Activated naive CD8-positive, alpha-beta T cell treated with anti-CD3 and anti-CD28 coated beads for 36 hours (primary cell): ENCODE measurements around the gene DHRSX. TPM values are rescaled to one million over a fixed set of nuclear protein-coding genes. Genes with fewer than 3 reads are reported as not detected.
"Not testable (repeated sequence)": the region's sequence is repeated elsewhere in the genome, so short reads cannot be mapped to it uniquely, and the experiment has no call there.

Experiments used
- DNase-seq: peaks from one replicate; pipeline ENCODE4 v3.0.0; 2021
- H3K27ac Mint-ChIP-seq: one replicate; pipeline ENCODE4 v1.8.0; 2022; ENCODE audit warnings: mild to moderate bottlenecking, moderate library complexity, mixed read lengths
- H3K27me3 Mint-ChIP-seq: one replicate; pipeline ENCODE4 v1.8.0; 2022; ENCODE audit warnings: mild to moderate bottlenecking, mixed read lengths
- H3K36me3 Mint-ChIP-seq: one replicate; pipeline ENCODE4 v1.8.0; 2021; ENCODE audit warnings: mild to moderate bottlenecking, mixed read lengths
- H3K4me1 Mint-ChIP-seq: one replicate; pipeline ENCODE4 v1.8.0; 2021; ENCODE audit warnings: mixed read lengths
- H3K4me3 Mint-ChIP-seq: one replicate; pipeline ENCODE4 v1.8.0; 2022; ENCODE audit warnings: mild to moderate bottlenecking, moderate library complexity, mixed read lengths
- H3K9me3 Mint-ChIP-seq: one replicate; pipeline ENCODE4 v1.8.0; 2022; ENCODE audit warnings: mixed read lengths
- total RNA-seq, 2 experiments: library from RNA; stranded (reverse); gene quantifications; one replicate each; pipeline ENCODE4 v1.2.3, GENCODE V29; 2021

Gene DHRSX
- total RNA-seq, 2 experiments from 2014 or later = 18.2 to 19.7 TPM

- Mint-ChIP-seq H3K9me3 (peaks cover 6% of the 10 kb centered on the region), H3K27ac (no peak overlapping the region), H3K4me1 (no peaks in the 10 kb centered on the region), H3K36me3 (peaks cover 18% of the 10 kb centered on the region), H3K4me3 (no peak overlapping the region), H3K27me3 (no peaks in the 10 kb centered on the region)
- DNase-seq = no peak
These were observed 22.0 kb downstream of the DHRSX start for GRCh38 chrX:2478546-2479419.

DNA sequence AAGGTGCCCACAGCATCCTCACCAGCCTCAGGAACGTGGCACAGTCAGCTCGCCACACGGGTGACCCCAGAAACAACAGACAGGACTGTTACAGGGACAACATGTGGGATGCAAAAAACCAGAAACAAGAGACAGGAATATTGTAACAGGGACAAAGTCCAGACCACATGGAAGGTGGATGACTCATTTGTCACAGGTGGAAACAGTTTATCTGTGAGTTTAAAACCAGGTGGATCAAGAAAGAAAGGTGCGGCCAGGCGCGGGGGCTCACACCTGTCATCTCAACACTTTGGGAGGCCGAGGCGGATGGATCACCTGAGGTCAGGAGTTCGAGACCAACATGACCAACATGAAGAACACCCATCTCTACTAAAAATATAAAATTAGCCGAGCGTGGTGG is 23.5 kb downstream of the DHRSX start:
- not testable (repeated sequence) for H3K27me3 Mint-ChIP-seq, H3K4me1 Mint-ChIP-seq, H3K4me3 Mint-ChIP-seq, H3K27ac Mint-ChIP-seq, DNase-seq, H3K9me3 Mint-ChIP-seq
- peaks cover 15% of the 10 kb centered on the region for H3K36me3 Mint-ChIP-seq

DNA sequence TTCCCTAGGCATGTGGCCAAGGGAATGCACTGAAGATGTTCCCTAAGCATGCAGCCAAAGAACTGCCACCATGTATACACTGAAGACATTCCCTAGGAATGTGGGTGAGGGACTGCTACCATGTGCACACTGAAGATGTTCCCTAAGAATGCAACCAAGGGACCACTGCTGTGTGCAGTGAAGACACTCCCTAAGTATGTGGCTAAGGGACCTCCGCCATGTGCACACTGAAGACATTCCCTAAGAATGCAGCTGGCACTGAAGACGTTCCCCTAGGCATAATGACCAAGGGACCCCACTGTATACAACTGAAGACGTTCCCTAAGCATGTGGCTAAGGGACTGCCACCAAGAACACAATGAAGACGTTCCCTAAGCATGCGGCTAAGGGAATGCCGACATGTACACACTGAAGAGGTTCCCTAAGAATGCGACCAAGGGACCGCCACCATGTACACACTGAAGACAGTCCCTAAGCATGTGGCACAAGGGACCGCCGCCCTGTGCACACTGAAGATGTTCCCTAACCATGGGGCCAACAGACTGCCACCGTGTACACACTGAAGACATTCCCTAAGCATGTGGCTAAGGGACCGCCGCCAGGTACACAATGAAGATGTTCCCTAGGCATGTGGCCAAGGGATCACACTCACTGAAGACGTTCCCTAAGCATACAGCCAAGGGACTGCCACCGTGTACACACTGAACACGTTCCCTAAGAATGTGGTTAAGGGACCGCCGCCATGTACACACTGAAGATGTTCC is 25.6 kb downstream of the DHRSX start:
- Mint-ChIP-seq H3K27me3 (no peaks in the 10 kb centered on the region), H3K4me1 (no peaks in the 10 kb centered on the region), H3K27ac (no peak overlapping the region), H3K9me3 (peaks cover 6% of the 10 kb centered on the region), H3K4me3 (no peak overlapping the region), H3K36me3 (peaks cover 19% of the 10 kb centered on the region)
- no peak for DNase-seq

DNA sequence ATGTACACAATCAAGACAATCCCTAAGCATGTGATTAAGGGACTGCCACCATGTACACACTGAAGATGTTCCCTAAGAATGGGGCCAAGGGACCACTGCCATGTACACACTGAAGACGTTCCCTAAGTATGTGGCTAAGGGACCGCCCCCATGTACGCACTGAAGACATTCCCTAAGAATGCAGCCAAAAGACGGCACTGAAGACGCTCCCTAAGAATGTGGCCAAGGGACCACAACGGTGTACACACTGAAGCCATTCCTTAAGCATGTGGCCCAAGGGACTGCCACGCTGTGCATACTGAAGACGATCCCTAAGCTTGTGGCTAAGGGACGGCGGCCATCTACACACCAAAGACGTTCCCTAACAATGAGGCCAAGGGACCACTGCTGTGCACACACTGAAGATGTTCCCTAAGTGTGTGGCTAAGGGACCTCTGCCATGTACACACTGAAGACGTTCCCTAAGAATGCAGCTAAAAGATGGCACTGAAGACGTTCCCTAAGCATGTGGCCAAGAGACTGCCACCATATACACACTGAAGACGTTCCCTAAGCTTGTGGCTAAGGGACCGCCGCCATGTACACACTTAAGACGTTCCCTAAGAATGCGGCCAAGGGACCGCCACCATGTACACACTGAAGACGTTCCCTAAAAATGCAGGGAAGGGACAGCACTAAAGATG is 26.4 kb downstream of the DHRSX start:
- Mint-ChIP-seq H3K36me3 (peaks cover 19% of the 10 kb centered on the region), H3K27me3 (no peaks in the 10 kb centered on the region), H3K27ac (no peak overlapping the region), H3K4me3 (no peak overlapping the region), H3K4me1 (no peaks in the 10 kb centered on the region), H3K9me3 (peaks cover 5% of the 10 kb centered on the region)
- no peak for DNase-seq

GRCh38 chrX:2473064-2473463 is 27.7 kb downstream of the DHRSX start:
- H3K4me1 Mint-ChIP-seq, H3K4me3 Mint-ChIP-seq, DNase-seq, H3K27ac Mint-ChIP-seq, H3K9me3 Mint-ChIP-seq, H3K27me3 Mint-ChIP-seq: not testable (repeated sequence)
- H3K36me3 Mint-ChIP-seq = peaks cover 22% of the 10 kb centered on the region

GRCh38 chrX:2471641-2472040 is 29.1 kb downstream of the DHRSX start:
- no peaks in the 10 kb centered on the region for H3K4me1 Mint-ChIP-seq
- no peaks in the 10 kb centered on the region for H3K27me3 Mint-ChIP-seq
- no peak overlapping the region for H3K4me3 Mint-ChIP-seq
- H3K9me3 Mint-ChIP-seq = peaks cover 5% of the 10 kb centered on the region
- DNase-seq = no peak
- H3K36me3 Mint-ChIP-seq = peaks cover 24% of the 10 kb centered on the region
- H3K27ac Mint-ChIP-seq = no peak overlapping the region

- not testable (repeated sequence) for DNase-seq, H3K27ac Mint-ChIP-seq, H3K27me3 Mint-ChIP-seq, H3K4me3 Mint-ChIP-seq, H3K4me1 Mint-ChIP-seq, H3K9me3 Mint-ChIP-seq
- H3K36me3 Mint-ChIP-seq = peaks cover 24% of the 10 kb centered on the region
These were observed 29.6 kb downstream of the DHRSX start for GRCh38 chrX:2471126-2471525.

- not testable (repeated sequence) for H3K27me3 Mint-ChIP-seq, DNase-seq, H3K27ac Mint-ChIP-seq, H3K4me3 Mint-ChIP-seq, H3K9me3 Mint-ChIP-seq, H3K4me1 Mint-ChIP-seq
- peaks cover 20% of the 10 kb centered on the region for H3K36me3 Mint-ChIP-seq
These were observed 30.9 kb downstream of the DHRSX start for GRCh38 chrX:2469852-2470251.

DNA sequence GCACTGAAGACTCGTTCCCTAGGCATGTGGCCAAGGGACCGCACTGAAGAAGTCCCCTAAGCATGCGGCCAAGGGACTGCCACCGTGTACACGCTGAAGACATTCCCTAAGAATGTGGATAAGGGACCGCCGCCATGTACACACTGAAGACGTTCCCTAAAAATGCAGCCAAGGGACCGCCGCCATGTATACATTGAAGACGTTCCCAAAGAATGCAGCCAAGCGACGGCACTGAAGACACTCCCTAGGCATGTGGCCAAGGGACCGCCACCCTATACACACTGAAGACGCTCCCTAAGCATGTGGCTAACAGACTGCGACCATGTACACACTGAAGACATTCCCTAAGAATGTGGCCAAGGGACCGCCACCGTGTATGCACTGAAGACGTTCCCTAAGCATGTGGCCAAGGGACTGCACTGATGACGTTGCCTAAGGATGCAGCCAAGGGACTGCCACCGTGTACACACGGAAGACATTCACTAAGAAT is 31.5 kb downstream of the DHRSX start:
- no peak for DNase-seq
- Mint-ChIP-seq H3K36me3 (peaks cover 20% of the 10 kb centered on the region), H3K27ac (no peak overlapping the region), H3K4me1 (peaks cover 4% of the 10 kb centered on the region), H3K27me3 (no peaks in the 10 kb centered on the region), H3K4me3 (no peak overlapping the region), H3K9me3 (peaks cover 5% of the 10 kb centered on the region)

DNA sequence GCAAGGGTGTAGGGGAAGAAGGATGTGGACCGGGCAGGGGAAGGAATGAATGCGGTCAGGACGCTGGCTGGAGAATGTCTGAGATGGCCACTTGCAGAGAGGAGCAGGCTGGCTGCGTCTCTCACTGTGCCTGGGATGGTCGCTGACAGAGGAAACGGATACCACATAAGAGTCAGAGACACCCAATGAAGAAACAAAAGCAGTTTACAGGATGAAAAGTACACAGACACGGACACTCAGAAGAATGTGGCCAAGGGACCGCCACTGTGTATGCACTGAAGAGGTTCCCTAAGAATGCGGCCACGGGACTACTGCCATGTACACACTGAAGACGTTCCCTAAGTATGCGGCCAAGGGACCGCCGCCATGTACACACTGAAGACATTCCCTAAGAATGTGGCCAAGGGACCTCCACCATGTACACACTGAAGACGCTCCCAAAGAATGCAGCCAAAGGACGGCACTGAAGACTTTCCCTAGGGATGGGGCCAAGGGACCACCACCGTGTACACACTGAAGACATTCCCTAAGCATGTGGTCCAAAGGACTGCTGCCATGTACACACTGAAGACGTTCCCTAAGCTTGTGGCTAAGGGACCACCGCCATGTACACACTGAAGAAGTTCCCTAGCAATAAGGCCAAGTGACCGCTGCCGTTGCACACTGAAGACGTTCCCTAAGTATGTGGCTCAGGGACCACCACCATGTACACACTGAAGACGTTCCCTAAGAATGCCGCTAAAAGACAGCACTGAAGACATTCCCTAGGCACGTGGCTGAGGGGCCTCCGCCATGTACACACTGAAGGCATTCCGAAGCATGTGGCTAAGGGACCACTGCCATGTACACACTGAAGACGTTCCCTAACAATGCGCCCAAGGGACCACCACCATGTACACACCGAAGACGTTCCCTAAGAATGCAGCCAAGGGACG is 32.2 kb downstream of the DHRSX start:
- no peaks in the 10 kb centered on the region for H3K27me3 Mint-ChIP-seq
- H3K36me3 Mint-ChIP-seq = peaks cover 20% of the 10 kb centered on the region
- no peak for DNase-seq
- no peak overlapping the region for H3K27ac Mint-ChIP-seq
- H3K4me3 Mint-ChIP-seq = no peak overlapping the region
- peaks cover 5% of the 10 kb centered on the region for H3K9me3 Mint-ChIP-seq
- peaks cover 4% of the 10 kb centered on the region for H3K4me1 Mint-ChIP-seq

GRCh38 chrX:2466876-2467656 is 33.7 kb downstream of the DHRSX start:
- DNase-seq = no peak
- Mint-ChIP-seq H3K27ac (no peak overlapping the region), H3K4me3 (no peak overlapping the region), H3K4me1 (peaks cover 4% of the 10 kb centered on the region), H3K27me3 (no peaks in the 10 kb centered on the region), H3K36me3 (peaks cover 20% of the 10 kb centered on the region), H3K9me3 (peaks cover 5% of the 10 kb centered on the region)

GRCh38 chrX:2464677-2465166 is 36.1 kb downstream of the DHRSX start:
- Mint-ChIP-seq H3K4me3 (no peak overlapping the region), H3K9me3 (no peaks in the 10 kb centered on the region), H3K27me3 (no peaks in the 10 kb centered on the region), H3K36me3 (peaks cover 10% of the 10 kb centered on the region), H3K4me1 (peaks cover 5% of the 10 kb centered on the region), H3K27ac (no peak overlapping the region)
- no peak for DNase-seq

GRCh38 chrX:2463973-2464676 is 36.7 kb downstream of the DHRSX start:
- no peaks in the 10 kb centered on the region for H3K9me3 Mint-ChIP-seq
- peaks cover 5% of the 10 kb centered on the region for H3K36me3 Mint-ChIP-seq
- no peak overlapping the region for H3K27ac Mint-ChIP-seq
- no peak for DNase-seq
- H3K4me1 Mint-ChIP-seq = peaks cover 5% of the 10 kb centered on the region
- no peaks in the 10 kb centered on the region for H3K27me3 Mint-ChIP-seq
- H3K4me3 Mint-ChIP-seq = no peak overlapping the region
